HG03342 (cell line): ENCODE measurements around the gene SIX5.
"Not testable (repeated sequence)": the region's sequence is repeated elsewhere in the genome, so short reads cannot be mapped to it uniquely, and the experiment has no call there.

Source experiments
- ATAC-seq: cut with Tn5 transposase; IDR thresholded peaks from one replicate; pipeline ENCODE4 v1.9.1; 2021; ENCODE audit warnings: mild to moderate bottlenecking, moderate library complexity; ENCODE audit not compliant: unreplicated experiment

Gene SIX5

GRCh38 chr19:45761714-45762113 is 7.3 kb downstream of the SIX5 start:
- no peak for ATAC-seq

DNA sequence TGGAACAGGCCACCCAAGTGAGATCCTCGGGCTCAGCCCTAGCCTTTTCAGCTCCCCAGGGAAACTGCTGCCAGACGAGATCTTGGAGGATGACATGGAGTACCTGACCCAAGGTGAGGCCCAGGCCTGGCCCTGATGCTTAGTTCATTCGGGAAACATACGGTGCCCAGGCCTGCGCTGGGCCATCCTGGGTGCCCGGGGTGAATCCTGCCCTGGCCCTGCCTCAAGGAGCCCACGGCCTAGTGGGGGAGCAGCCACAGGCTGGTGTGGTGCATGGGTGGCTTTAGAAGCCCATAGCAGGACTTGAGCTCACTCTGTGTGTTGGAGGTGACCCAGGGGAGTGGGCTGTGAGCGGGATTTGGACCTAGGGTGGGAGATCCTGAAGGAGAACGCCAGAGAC is 10.1 kb downstream of the SIX5 start:
- ATAC-seq: no peak

DNA sequence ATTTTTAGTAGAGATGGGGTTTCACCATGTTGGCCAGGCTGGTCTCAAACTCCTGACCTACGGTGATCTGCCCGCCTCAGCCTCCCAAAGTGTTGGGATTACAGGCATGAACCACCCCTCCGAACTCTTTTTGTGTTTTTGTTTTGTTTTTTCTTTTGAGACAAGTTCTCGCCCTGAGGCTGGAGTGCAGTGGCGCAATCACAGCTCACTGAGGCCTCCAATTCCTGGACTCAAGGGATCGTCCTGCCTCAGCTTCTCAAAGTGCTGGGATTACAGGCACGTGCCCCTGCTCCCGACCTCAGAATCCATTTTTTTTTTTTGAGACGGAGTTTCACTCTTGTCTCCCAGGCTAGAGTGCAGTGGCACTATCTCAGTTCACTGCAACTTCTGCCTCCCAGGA is 11.4 kb downstream of the SIX5 start:
- no peak for ATAC-seq

- ATAC-seq: no peak
These were observed 14.7 kb downstream of the SIX5 start for GRCh38 chr19:45754323-45754722.

DNA sequence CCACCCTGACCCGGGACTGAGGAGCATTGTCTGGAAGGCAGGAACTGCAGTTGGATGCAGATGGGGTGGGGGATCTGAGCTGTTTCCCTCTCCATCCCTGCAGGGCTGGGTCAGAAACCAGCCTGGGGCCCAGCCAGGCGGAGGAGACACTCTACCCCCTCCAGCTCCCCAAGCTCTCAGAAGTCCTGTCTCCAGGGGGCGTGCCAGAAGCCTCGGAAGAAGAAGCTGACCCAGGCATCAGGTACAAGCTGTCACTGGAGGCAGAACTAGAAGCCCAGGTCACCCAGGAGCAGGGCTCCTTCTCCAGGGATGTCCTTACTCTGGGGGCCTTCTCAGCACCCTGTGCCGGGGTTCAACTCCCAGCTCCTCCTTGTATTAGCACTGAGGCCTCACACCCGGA is 15.5 kb downstream of the SIX5 start:
- ATAC-seq: no peak

GRCh38 chr19:45752639-45753038 is 16.4 kb downstream of the SIX5 start:
- ATAC-seq: no peak

- ATAC-seq: not testable (repeated sequence)
These were observed 17.6 kb downstream of the SIX5 start for GRCh38 chr19:45751483-45751882.

DNA sequence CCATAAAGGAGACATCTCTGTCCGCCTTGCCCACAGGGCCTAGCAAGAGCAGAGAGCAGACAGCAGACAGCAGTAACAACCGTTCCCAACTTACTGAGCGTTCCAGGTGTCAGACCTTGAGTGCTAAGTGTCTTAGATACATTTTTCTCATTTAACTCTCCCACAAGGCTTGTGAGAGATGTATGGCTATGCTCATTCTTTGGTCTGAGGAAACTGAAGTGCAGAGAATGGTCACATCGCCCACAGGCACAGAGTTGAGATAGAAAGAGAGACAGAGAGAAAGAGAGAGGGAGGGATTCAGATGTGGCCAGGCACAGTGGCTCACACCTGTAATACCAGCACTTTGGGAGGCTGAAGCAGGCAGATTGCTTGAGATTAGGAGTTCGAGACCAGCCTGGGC is 21.5 kb downstream of the SIX5 start:
- ATAC-seq: no peak

GRCh38 chr19:45746866-45747265 is 22.2 kb downstream of the SIX5 start:
- no peak for ATAC-seq

DNA sequence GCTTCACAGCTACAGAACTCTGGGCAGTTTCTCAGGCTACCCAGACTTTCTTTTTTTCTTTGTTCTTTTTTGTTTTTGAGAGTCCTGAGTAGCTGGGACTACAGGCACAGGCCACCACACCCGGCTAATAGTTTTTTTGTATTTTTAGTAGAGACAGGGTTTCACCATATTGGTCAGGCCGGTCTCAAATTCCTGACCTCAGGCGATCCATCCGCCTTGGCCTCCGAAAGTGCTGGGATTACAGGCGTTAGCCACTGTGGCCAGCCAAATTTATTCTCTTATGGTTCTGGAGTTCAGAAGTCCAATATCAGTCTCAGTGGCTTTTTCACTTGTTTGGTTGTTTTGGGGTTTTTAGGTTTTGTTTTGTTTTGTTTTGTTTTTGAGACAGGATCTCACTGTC is 23.4 kb downstream of the SIX5 start:
- ATAC-seq: no peak

DNA sequence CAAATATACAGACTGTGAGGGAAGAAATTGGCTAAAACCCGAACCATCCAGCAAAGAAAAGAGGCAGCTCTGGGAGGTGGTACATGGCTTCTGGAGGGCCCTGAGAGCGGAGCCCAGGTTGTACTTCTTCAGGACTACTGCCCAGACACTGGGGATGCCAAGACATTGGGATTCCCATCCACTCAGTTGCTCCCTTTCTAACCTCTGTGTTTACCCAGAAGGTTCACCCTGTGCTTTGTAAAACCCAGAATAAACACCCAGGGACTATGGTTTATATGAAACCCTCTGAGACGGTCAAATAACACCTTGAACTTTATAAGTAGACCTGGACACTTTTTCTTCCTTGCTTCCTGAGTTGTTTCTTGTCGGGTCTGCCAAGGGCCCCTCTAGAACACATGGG is 26.1 kb downstream of the SIX5 start:
- ATAC-seq: no peak

DNA sequence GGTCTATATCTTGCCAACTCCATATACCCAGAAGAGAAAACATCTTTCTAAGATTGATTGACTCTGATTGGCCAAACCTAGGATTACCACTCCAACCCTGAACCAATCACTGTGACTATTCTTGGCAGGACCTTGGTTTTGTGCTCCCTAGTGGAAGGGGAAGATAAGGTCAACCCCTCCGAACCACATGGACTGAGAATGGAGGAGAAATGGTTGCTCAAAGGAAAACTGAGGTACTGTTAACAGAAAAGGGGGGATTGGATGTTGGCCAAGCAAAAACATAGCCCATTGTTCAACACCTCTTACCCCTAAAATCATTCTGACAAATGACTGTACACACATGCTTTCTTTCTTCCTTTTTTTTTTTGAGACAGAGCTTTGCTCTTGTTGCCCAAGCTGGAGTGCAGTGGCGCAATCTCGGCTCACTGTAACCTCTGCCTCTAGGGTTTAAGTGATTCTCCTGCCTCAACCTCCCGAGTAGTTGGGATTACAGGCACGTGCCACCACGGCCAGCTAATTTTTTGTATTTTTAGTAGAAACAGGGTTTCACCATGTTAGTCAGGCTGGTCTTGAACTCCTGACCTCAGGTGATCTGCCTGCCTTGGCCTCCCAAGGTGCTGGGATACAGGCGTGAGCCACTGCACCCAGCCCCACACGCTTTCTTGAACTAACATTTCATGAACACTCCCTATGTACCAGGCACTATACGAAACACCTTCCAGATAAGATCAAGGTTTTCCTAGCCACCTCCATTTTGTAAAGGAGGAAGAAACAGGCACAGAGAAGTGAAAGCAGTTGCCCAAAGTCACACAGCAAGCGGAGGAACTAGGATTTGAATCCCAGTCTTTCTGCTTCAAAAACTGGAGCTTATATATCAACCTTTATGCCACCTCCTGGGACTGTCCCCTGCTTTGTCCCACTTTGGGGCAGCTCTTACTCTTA is 29.3 kb downstream of the SIX5 start:
- no peak for ATAC-seq

GRCh38 chr19:45733160-45733810 is 35.8 kb downstream of the SIX5 start, which contains the start of gene MEIOSIN:
TSS of gene MEIOSIN (plus strand) at chr19:45733439. CDS start at chr19:45735377, 1,938 bp downstream.
- ATAC-seq: no peak

- peak; percentile 82 for ATAC-seq
These were observed 38.4 kb downstream of the SIX5 start, which contains the start of gene FBXO46 for GRCh38 chr19:45730368-45731288. TSS of gene FBXO46 (minus strand) at chr19:45730896. CDS start at chr19:45713495, 17,401 bp downstream.

GRCh38 chr19:45729800-45730290 is 39.2 kb downstream of the SIX5 start:
- no peak for ATAC-seq

DNA sequence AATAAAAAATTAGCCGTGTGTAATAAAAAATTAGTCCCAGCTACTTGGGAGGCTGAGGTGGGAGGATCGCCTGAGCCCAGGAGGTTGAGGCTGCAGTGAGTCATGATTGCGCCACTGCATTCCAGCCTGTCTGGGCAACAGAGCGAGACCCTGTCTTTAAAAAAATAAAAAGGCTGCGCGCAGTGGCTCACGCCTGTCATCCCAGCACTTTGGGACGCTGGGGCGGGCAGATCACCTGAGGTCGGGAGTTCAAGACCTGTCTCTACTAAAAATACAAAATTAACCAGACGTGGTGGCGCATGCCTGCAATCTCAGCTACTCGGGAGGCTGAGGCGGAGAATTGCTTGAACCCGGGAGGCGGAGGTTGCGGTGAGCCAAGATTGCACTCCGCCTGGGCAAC is 40.4 kb downstream of the SIX5 start:
- not testable (repeated sequence) for ATAC-seq

- ATAC-seq: not testable (repeated sequence)
These were observed 49.0 kb downstream of the SIX5 start for GRCh38 chr19:45720065-45720464.

GRCh38 chr19:45717983-45718650 is 50.9 kb downstream of the SIX5 start:
- ATAC-seq: no peak

- peak; percentile 94 for ATAC-seq
These were observed 51.7 kb downstream of the SIX5 start for GRCh38 chr19:45717131-45717982.
